Psoas muscle (tissue), 8 donors: Measurements from ENCODE around the gene TBC1D14. TPM values are rescaled to one million over a fixed set of nuclear protein-coding genes. Genes with fewer than 3 reads are reported as not detected.
"Not testable (repeated sequence)": the region's sequence is repeated elsewhere in the genome, so short reads cannot be mapped to it uniquely, and the experiment has no call there.

ENCODE experiments used
- ATAC-seq, 4 donors: fragments of 200-7000 bp; cut with Tn5 transposase; one replicate each; pipeline ENCODE4 v1.9.1; 2020; ENCODE audit warnings: moderate library complexity in 3 of 4, mild to moderate bottlenecking in 2 of 4
- DNase-seq, 2 donors: peaks; one replicate each; pipeline ENCODE4 v3.0.0-alpha.2; 2020
- H3K27ac ChIP-seq: fragments of 200-600 bp; one replicate; pipeline ENCODE4 v1.8.0; 2022
- H3K27me3 ChIP-seq, 3 donors: fragments of 200-600 bp in 1 of 3; one replicate each; pipeline versions ENCODE4 v1.6.1 to v1.8.0; 2013 to 2022; ENCODE audit warnings: low read length in 2 of 3, mild to moderate bottlenecking in 2 of 3, moderate library complexity in 1 of 3; ENCODE audit not compliant: insufficient read depth in 3 of 3
- H3K36me3 ChIP-seq, 2 donors: fragments of 200-600 bp in 1 of 2; one replicate each; pipeline versions ENCODE4 v1.6.1 to v1.8.0; 2013 to 2022; ENCODE audit warnings: low read depth in 1 of 2, mild to moderate bottlenecking in 1 of 2, moderate library complexity in 1 of 2; ENCODE audit not compliant: insufficient read depth in 1 of 2
- H3K4me1 ChIP-seq: fragments of 200-600 bp; one replicate; pipeline ENCODE4 v1.8.0; 2022
- H3K4me3 ChIP-seq: fragments of 200-600 bp; one replicate; pipeline ENCODE4 v1.8.0; 2022; ENCODE audit warnings: mild to moderate bottlenecking
- H3K9me3 ChIP-seq: fragments of 200-600 bp; one replicate; pipeline ENCODE4 v1.8.0; 2022
- CTCF ChIP-seq: fragments of 200-600 bp; IDR thresholded peaks from one replicate; pipeline ENCODE4 v1.8.0; 2022; ENCODE audit warnings: antibody characterized with exemption
- WGBS, 3 donors: extraction: QIAGEN DNeasy Blood & Tissue Kit; methylation state at CpG; one replicate each; pipeline versions ENCODE4 v1.1.6 to v1.1.7; 2013; 5-methylcytosine and 5-hydroxymethylcytosine counted together
- intact Hi-C, 2 donors: fragments of 100-400 bp; cut with DNase I; formaldehyde crosslinking; loops; one replicate each; pipeline versions ENCODE4 v1.11.0 to v1.14.2; 2022
- polyA plus RNA-seq, 3 donors: library from polyadenylated mRNA; stranded (reverse); fragments of 200-250 nt; gene quantifications; one replicate each; pipeline ENCODE4 v1.2.3, GENCODE V29; 2013
- total RNA-seq, 4 donors: library from RNA; stranded (reverse); fragmentation: NEBNext Ultra II Directional in 2 of 4; extraction: Animal tissue kit (Norgen Biotek cat#: 25700) in 2 of 4; gene quantifications; one replicate each; pipeline versions ENCODE4 v1.2.1 to v1.2.4, GENCODE V29; 2021 to 2023
- donor health status: healthy with polysubstance abuse.
- donor health status: DM: no; HTN: no; CAD: no; lungs with moderate emphysema.
- donor health status: Bipolar disorder and iron deficiency.
- donor health status: healthy.
- donor health status: DM: yes; HTN: yes; CAD: no.
- donor health status: DM: no; HTN: no; CAD: no.
- donor health status: DM: no; HTN: no; CAD: no.
- donor health status: DM: yes; HTN: yes; CAD: no.

TBC1D14 gene
- total and polyA plus RNA-seq, 7 donors: 14.7 to 45.5 (median 33.1) TPM

- TF ChIP-seq CTCF: no peak
- WGBS, 3 donors: 86 to 88% (median 86%) methylated on average over 12 of the region's 12 CpGs
Observed at GRCh38 chr4:7077371-7077770, 167.7 kb downstream of the TBC1D14 start.

GRCh38 chr4:7078025-7078424 is 168.4 kb downstream of the TBC1D14 start:
- no peak overlapping the region for H3K27ac ChIP-seq
- ATAC-seq (no peak), DNase-seq (no peak)
- intact Hi-C loops: no loop called here
- WGBS, 3 donors: 89 to 95% (median 89%) methylated on average over 5 of the region's 5 CpGs
- peaks cover 7% of the 10 kb centered on the region for H3K4me1 ChIP-seq
- no peak overlapping the region for H3K4me3 ChIP-seq
- no peaks in the 10 kb centered on the region for H3K27me3 ChIP-seq
- H3K36me3 ChIP-seq: no peaks in the 10 kb centered on the region
- H3K9me3 ChIP-seq: no peaks in the 10 kb centered on the region
- no peak for TF ChIP-seq CTCF

More at GRCh38 chr4:7077371-7077770, 167.7 kb downstream of the TBC1D14 start:
- peaks cover 7% of the 10 kb centered on the region for H3K4me1 ChIP-seq
- intact Hi-C loops: no loop called here
- H3K27me3 ChIP-seq: no peaks in the 10 kb centered on the region
- ATAC-seq (no peak), DNase-seq (no peak)
- H3K27ac ChIP-seq: no peak overlapping the region
- no peak overlapping the region for H3K4me3 ChIP-seq
- no peaks in the 10 kb centered on the region for H3K9me3 ChIP-seq
- no peaks in the 10 kb centered on the region for H3K36me3 ChIP-seq

GRCh38 chr4:7079483-7079882 is 169.9 kb downstream of the TBC1D14 start:
- DNase-seq, H3K27ac ChIP-seq, H3K4me1 ChIP-seq, H3K27me3 ChIP-seq, H3K9me3 ChIP-seq, intact Hi-C loops, H3K36me3 ChIP-seq, H3K4me3 ChIP-seq, ATAC-seq: not testable (repeated sequence)

GRCh38 chr4:7079909-7080308 is 170.3 kb downstream of the TBC1D14 start:
- intact Hi-C loops: loop anchor here in 1 of 2 donors (5.0 kb wide), 1 partner anchor 358 kb away; no protein-coding TSS in a partner anchor
- not testable (repeated sequence) for H3K9me3 ChIP-seq, ATAC-seq, DNase-seq, H3K36me3 ChIP-seq, H3K4me1 ChIP-seq, H3K27ac ChIP-seq, H3K4me3 ChIP-seq, H3K27me3 ChIP-seq
- 77 to 90% (median 83%) methylated on average over 2 of the region's 2 CpGs for WGBS, 3 donors

Other genes starting within 250 kb of the TBC1D14 start
- 1 to 10 TPM in 1 of 4 donors, under 1 TPM in 2, not detected in 1; 0.34 to 1.5 (median 0.68) TPM for gene S100P, start 215.9 kb upstream of the TBC1D14 start, total RNA-seq
- under 1 TPM; 0.34 to 0.36 (median 0.35) TPM for gene S100P, start 215.9 kb upstream of the TBC1D14 start, polyA plus RNA-seq
- 10 to 100 TPM; 30.0 to 39.1 (median 32.4) TPM for gene MRFAP1L1, start 200.0 kb upstream of the TBC1D14 start, total RNA-seq
- gene MRFAP1L1, start 200.0 kb upstream of the TBC1D14 start, polyA plus RNA-seq: 10 to 100 TPM; 40.5 to 79.0 (median 48.5) TPM
- gene BLOC1S4, start 193.7 kb upstream of the TBC1D14 start, total RNA-seq: 10 to 100 TPM in 3 of 4 donors, 1 to 10 TPM in 1; 9.3 to 15.0 (median 14.2) TPM
- 10 to 100 TPM in 1 of 3 donors, 1 to 10 TPM in 2; 7.6 to 13.8 (median 9.7) TPM for gene BLOC1S4, start 193.7 kb upstream of the TBC1D14 start, polyA plus RNA-seq
- gene KIAA0232, start 127.1 kb upstream of the TBC1D14 start, total RNA-seq: 10 to 100 TPM; 50.9 to 79.8 (median 56.8) TPM
- 10 to 100 TPM in 2 of 3 donors, 1 to 10 TPM in 1; 8.7 to 53.3 (median 20.8) TPM for gene KIAA0232, start 127.1 kb upstream of the TBC1D14 start, polyA plus RNA-seq
- gene TADA2B, start 133.5 kb downstream of the TBC1D14 start, total RNA-seq: 10 to 100 TPM; 43.0 to 70.3 (median 54.7) TPM
- gene TADA2B, start 133.5 kb downstream of the TBC1D14 start, polyA plus RNA-seq: 10 to 100 TPM; 21.0 to 63.3 (median 26.4) TPM
- 10 to 100 TPM; 41.4 to 66.1 (median 57.8) TPM for gene GRPEL1, start 158.2 kb downstream of the TBC1D14 start, total RNA-seq
- gene GRPEL1, start 158.2 kb downstream of the TBC1D14 start, polyA plus RNA-seq: 100 to 1,000 TPM in 1 of 3 donors, 10 to 100 TPM in 2; 43.4 to 151 (median 58.3) TPM